GM18519 (cell line): Measurements from ENCODE around the gene SBF2.
"Not testable (repeated sequence)": the region's sequence is repeated elsewhere in the genome, so short reads cannot be mapped to it uniquely, and the experiment has no call there.

Experiments
- ATAC-seq: cut with Tn5 transposase; IDR thresholded peaks from one replicate; pipeline ENCODE4 v1.9.1; 2021; ENCODE audit warnings: mild to moderate bottlenecking, moderate library complexity; ENCODE audit not compliant: unreplicated experiment, low FRiP score

SBF2 gene

DNA sequence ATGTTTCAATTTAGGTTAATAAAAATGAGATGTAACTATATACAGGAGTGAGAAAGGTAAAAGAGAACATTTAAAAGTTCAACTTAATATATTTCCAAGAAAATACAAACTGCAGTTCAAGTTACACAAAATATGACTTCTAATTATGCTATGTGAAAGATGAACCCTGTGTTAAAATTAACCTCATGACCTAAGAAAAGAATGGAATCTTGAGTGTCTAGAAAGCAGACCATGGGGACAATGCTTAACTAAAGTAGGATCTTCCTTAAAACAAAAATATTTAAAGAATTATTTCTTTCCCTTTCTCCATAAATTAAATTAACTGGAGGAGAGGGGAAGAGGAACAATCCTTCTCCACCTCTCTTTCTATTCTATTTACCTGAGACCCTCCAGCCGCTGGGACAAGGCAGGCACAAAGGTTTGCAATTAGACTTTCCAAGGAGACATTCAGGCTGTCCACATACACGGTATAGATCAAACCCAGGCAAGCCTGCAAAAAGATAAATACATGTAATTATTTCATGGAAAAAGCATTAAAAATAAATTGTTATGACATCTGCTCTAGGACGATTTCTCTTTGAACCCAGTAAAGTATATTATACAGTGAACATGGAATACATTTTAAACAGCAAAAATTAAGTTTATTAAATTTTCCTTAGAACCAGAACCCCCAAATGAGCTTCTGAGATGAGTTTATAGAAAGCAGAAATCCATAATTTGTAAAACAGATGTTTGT is 264.5 kb downstream of the SBF2 start:
- ATAC-seq = no peak

DNA sequence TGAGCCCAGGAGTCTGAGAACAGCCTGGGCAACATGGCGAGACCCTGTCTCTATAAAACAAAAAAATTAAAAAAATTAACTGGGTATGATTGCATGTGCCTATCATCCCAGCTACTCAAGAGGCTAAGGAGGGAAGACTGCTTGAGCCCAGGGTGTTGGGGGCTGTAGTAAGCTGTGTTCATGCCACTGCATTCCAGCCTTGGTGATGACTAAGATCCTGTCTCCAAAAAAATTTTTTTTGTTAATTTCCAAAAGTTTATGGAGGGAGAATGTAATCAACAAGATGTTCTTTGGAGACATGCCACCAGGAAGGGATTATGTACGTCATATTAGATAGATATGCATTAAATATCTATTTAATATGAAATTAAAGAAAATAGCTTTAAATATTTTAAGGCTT is 267.5 kb downstream of the SBF2 start:
- ATAC-seq = no peak

DNA sequence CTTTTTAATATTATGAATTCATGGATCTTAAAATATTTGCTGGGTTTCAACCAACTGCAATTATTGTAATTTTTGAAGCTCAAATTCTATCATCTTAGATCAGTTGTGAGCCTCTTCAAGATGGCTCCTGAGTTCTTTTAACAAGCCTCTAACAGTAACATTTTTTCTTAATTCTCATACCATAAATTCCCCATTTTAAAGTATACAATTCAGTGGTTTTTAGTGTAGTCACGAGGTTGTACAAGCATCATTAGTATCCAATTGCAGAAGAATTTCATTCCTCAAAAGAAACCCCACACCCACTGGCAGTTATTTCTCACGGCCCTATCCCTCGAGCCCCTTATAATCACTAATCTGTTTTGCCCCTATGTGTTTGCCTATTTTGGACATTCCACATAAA is 270.8 kb downstream of the SBF2 start:
- no peak for ATAC-seq

DNA sequence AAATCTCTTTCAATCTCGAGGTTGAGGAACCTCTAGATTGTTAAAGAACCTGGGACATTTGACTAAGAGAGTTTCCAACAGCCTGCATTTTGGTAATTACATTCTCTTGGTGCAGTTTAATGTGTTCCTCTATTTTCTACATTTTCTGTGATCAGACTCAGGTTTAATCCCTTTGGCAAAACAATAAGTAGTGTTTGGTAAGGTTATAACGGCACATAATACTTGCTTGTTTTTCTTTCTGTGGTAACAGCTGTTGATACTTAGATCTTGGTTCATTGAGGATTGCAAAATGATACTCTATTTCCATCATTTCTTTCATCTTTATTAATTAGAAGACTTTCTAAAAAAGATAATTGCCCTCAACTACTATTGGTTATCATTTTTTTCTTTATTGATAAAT is 271.3 kb downstream of the SBF2 start:
- ATAC-seq = no peak

DNA sequence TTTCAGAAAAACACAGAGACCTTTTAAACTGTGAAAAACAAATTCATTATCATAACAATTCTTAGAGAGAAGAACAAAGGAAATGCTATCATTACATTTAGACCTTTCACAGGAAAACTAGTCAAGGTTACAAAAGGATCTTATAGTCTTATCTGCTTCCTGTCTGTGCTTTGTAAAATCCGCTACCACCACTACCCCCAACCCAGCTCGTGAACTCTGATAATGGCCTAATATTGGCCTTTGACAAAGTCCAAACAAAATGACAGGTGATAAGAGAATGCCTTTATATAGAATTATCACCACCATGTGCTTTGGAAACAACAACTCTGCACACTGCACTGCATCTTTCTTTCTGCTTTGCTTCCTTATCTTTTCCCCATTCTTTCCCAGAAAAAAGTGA is 272.5 kb downstream of the SBF2 start:
- ATAC-seq = no peak

DNA sequence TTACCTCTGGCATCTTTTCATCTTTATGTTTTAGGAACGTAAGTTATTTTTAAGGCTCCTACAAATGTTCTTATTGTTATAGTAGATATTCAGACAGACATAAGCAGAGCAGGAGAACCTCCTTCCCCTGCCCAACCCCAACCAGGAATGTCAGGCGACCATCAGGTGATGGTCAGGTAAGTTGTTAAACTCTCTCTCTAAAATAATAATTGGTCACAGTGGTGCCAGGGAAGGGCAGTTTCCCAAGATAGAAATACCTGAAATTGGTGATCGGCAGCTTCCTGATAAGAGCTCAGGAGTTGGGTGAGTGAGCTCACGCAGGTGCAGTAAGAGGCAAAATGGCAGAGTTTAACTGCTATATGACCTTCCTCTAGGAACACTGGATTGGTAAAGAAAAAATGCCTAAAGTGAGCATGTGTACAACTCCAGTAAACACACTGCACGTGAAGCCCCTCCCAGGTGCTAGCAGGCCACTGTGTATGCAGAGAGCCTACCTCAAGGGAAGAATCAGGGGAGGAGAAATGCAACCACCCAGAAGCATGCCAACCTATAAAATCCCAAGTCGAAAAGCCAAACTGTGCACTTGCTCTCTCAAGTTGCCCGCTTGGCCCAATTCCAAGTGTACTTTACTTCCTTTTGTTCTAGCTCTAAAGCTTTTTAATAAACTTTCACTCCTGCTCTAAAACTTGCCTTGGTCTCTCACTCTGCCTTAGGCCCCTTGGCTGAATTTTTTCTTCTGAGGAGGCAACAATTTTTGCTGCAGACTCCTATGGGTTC is 273.9 kb downstream of the SBF2 start:
- ATAC-seq = no peak

DNA sequence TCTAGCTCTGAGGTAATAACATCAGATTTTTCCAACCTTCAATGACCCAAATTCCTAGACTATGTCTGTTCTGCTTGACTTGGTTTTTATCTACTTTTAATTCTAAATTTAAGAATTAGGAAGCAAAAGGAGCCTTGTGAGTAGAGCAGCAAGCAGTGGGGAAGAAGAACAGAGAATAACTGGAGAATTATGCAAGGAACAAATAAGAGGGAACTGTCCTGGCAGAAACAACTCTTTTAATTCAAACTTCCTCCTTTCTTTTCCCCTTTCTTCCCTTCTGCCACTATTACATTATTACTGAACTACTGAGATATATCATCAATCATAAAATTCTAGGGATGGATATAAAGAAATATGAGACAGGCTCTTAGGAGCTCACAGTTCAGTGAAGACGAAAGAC is 276.1 kb downstream of the SBF2 start:
- no peak for ATAC-seq

DNA sequence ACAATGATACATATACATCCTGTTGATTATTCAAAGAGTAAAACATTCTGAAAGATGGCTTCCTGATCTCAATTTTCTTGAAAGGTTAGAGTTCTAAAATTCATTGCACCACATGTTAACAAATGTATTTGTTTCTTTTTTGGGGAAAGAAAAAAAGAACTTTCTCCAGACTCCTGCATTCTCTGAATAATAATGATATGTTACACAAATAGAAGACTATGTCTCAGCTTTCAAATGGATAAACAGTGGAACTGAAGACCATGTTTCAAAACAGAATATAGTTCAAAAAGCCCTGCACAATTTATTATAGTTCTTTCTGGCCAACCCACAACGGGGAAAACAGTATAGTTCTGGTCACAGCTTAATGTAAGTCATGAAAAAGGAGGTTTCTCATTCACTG is 277.0 kb downstream of the SBF2 start:
- no peak for ATAC-seq

DNA sequence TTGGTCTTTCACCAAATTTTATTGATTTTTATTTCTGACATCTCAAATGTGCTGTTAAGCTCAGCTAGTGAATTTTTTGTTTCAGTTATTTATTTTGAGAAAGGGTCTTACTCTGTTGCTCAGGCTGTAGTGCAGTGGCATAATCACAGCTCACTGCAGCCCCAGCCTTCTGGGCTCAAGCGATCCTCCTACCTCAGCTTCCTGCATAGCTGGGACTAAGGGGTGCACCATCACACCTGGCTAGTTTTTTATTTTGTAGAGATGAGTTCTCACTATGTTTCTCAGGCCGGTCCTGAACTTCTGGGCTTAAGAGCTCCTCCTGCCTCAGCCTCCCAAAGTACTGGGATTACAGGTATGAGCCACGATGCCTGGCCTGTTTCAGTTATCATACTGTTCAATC is 282.0 kb downstream of the SBF2 start:
- ATAC-seq = no peak

DNA sequence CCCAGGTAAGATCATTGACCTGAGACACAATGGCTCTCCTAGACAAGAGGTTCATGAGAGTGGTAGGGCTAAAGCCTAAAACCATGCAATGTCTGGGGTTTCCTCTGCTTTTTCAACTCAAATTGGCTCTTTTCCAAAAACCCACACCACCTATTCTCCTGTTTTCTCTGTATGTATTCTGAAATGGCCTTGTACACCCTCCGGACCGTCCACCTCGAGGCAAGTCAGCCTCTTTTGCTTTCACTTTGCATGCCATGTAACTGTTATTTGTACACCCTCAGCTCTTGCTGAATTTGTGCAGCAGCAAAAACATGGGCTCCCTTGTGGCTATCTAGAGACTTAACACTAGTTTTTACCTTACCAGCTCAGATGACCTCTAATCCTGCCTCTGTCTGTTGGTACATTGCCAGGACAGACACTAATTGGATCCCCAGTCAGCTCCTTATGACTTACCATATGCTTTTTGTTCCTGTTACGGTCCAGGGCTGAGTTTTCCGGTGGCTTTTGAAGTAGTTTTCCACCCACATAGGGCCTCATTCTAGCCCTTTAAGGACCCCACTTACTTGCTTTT is 288.0 kb downstream of the SBF2 start:
- ATAC-seq = no peak

DNA sequence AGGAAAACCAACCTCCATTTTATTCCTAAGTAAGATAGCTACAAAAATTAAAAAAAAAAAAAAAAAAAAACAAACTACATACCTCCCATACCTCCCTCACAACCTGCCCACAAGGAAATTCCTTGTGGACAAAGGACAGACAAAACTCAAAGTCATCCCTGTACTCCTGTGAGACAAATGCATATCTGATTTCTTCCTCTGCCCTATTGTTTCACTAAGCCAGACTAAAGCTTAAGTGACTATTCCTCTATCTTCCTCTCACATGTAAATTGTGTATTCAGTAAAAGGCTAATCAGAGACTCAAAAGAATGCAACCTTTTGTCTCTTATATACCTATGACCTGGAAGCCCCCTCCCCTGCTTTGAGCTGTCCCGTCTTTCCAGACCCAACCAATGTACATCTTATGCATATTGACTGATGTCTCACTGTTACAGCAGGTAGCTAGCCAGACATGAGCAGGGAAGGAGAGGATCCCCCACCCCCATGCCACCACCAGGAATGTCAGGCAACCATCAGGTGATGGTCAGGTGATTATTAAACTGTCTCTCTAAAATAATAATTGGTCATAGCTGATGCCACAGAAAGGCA is 289.4 kb downstream of the SBF2 start:
- ATAC-seq = no peak

DNA sequence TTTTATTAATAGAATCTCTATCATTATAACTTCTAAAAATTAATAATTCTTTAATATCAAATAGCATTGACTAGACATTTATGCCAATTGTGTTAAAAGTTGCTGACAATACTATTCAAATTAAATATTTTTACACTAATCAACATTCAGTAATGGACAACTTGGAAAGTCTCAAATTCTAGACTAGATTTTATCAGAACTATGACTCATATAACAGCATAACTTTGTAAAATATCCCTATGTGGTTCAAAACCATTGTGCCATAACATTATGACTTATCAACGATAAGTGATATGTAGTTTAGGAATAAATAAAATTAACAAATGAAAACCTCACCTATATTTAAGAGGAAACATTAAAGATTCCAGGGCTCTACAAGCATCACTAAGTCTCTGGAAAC is 291.8 kb downstream of the SBF2 start:
- ATAC-seq = no peak

DNA sequence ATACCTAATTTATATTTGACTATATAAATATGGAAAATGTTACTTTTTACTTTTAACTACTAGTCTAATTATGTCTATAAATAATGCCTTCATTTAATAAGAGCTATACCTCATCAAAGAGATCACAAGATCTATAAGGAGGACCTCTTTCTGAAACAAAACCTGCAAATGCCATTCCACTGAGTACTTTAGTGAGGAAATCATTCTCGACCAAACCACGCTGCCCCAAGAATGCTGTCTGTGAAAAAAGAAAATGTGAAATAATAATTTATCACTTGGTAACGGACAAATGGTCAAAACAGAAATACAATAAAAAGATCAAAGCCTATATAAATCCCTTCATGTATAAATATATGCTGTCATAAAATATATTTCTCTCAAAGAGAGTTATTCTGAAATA is 301.7 kb downstream of the SBF2 start:
- no peak for ATAC-seq

DNA sequence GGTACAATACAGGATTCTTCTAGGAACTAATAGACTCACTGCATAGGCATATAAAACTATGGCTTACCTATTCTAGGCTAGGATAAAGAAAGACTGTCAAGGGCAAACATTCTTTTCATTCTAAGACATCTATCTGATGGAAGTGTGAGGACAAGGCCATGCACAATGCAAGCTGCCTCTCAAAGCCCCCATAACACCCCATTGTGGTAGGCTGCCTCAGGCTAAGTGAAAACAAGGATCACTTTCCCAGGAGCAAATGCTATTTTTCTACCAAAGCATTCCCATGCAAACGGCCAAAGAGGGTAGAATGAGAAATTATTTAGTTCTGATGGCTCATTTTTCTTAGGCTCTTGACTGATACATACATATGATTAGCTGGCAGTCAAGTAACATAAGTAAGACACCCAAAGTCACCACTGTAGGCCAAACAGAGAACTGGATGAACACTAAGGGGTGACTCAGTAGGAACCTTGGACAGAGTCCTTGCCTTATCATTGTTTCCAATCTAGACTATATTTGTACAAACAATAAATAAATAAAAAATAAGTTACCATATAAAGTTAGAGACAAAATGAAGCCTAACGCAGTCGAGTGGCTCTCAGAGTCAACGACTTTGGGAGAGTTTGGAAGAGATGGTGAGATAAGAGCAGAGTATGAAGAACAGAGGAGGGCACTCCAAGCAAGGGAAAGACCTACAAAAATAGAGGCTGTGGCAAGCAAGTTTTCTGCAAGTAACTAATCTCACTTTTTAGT is 303.6 kb downstream of the SBF2 start:
- ATAC-seq = no peak

DNA sequence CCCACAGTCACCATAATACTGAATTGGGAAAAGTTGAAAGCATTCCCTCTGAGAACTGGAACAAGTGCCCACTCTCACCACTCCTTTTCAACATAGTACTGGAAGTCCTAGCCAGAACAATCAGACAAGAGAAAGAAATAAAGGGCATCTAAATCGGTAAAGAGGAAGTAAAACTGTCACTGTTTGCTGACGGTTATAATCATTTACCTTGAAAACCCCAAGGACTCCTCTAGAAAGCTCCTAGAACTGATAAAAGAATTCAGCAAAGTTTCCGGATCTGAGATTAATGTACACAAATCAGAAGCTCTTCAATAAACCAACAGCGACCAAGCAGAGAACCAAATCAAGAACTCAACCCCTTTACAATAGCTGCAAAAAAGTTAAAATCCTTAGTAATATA is 306.7 kb downstream of the SBF2 start:
- not testable (repeated sequence) for ATAC-seq

DNA sequence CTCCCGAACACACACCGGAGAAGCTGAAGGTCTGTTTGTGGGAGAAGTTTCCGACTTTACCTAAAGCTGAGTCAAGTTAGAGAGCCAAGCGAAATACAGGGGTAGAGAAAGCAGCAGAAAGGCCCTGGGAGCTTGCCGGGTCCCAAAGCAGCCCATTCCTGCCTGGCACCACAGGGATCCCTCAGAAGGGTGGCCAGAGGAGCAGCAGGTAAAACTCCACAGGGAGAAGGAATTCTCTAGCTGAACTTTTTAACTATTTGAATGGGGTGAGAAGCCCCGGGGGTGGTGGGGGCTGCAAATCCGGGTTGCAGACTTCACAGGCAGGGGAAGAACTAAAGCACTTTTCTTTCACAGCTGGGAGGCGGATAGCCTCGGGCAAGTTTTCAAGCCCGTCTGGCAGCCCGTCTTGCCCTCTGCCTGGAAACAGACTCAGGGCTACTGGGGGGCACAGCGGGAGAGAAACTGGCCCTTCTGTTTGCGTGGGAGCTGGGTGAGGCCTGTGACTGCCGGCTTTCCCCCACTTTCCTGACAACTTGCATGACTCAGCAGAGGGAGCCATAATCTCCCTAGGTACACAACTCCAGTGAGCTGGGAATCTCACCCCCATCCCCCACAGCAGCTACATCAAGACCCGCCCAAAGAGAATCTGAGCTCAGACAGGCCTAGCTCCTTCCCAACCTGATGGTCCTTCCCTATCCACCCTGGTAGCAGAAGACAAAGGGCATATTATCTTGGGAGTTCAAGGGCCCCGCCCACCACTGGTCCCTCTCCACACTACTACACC is 311.0 kb downstream of the SBF2 start:
- ATAC-seq = no peak

DNA sequence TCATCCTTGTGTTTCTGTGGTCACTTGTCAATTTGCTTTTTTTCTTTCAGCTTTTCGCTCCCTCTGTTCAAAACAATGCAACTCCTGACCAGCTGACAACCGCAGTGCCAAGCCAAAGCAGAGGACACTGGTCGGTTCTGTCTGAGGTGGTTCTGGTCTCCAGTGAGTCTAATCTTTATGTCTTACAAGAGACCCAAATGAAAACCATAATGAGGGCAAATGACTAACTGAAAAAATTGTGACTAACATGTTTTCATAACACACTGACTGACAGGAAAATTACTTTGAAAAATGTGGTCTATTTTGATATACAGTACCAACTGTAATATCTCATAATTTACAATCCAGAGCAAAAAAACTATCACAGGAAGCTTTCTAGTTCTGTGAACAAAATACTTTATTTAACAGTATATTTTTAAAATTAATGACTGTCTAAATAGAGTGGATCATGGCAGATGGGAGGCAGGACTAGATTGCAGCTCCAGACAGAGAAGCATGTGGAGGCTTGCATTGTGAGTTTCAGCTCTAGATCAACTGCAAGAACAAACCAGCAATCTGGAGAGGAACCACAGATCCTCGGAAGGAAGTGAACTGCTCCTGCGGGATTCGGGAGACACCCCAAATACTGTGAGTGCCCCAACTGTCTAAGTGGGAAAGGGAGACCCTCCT is 311.8 kb downstream of the SBF2 start:
- no peak for ATAC-seq

DNA sequence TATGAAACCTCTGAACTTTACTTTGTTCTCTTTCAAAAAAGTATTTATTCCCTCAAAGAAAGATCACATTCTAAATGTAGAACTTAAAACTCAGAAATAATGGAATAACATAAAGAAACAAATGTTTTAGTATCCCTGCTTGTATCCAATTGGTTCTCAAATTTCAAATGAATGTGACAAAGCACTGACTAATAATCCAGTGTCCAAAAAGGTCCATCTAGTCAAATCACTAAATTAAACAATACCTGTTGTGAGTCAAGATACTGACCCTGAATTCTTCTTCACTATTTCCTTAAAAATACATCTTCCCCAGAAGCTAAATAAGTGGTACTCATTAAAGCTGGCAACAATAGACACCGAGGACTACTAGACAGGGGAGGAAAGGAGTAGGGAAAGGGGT is 313.1 kb downstream of the SBF2 start:
- ATAC-seq = no peak

DNA sequence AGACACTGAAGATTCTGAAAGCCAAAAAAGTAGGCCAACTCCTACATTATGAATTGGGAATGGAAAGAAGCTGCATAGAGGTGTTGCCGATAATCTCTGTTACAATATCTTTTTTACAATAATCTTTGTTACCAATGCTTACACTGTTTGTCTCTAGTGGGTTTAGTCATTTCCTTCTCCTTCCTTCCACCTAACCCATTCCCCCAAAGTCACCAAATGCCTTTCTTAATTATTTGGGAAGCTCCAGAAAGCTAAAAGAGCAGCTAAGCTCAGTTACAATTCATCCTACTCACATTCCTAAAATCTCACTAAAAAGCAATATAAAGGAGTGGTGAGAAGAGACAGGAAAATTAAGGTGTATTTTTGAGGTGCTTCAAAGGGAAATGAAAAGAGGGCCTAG is 316.5 kb downstream of the SBF2 start:
- ATAC-seq = no peak

DNA sequence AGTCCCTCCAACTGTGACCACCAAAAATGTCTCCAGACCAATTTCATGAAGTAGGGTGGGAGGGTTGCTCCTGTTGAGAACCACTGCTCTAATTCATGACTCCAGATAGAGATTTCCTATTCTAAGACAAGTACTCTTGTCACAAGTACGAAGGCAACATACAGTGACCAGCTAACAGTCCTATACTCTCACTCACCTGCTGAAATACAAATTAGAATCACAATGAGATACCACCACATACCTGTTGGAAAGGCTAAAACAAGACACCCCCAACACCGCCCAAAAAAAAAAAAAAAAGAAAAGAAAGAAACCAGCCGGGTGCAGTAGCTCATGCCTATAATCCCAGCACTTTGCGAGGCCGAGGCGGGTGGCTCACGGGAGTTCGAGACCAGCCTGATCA is 319.6 kb downstream of the SBF2 start:
- ATAC-seq = no peak
